Measurements from ENCODE around the gene TMC2.
"Not testable (repeated sequence)": the region's sequence is repeated elsewhere in the genome, so short reads cannot be mapped to it uniquely, and the experiment has no call there.

DNA sequence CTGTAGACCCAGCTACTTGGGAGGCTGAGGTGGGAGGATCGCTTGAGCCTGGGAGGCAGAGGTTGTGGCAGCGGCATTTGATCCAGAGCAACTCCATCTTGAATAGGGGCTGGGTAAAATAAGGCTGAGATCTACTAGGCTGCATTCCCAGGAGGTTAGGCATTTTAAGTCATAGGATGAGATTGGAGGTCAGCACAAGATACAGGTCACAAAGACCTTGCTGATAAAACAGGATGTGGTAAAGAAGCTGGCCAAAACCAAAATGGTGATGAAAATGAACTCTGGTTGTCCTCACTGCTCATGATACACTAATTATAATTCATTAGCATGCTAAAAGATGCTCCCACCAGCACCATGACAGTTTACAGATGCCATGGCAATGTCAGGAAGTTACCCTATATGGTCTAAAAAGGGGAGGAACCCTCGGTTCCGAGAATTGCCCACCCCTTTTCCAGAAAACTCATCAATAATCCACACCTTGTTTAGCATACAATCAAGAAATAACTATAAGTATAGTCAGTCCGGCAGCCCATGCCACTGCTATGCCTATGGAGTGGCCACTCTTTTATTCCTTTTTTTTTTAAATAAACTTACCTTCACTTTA, 13.4 kb upstream of the TMC2 start:
- TF ChIP-seq, protein P1, sequence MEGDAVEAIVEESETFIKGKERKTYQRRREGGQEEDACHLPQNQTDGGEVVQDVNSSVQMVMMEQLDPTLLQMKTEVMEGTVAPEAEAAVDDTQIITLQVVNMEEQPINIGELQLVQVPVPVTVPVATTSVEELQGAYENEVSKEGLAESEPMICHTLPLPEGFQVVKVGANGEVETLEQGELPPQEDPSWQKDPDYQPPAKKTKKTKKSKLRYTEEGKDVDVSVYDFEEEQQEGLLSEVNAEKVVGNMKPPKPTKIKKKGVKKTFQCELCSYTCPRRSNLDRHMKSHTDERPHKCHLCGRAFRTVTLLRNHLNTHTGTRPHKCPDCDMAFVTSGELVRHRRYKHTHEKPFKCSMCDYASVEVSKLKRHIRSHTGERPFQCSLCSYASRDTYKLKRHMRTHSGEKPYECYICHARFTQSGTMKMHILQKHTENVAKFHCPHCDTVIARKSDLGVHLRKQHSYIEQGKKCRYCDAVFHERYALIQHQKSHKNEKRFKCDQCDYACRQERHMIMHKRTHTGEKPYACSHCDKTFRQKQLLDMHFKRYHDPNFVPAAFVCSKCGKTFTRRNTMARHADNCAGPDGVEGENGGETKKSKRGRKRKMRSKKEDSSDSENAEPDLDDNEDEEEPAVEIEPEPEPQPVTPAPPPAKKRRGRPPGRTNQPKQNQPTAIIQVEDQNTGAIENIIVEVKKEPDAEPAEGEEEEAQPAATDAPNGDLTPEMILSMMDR (IDR thresholded peaks at IDR 0.05; ENCODE audit: low read depth, low read length, poor library complexity, severe bottlenecking): not testable (repeated sequence)
- TF ChIP-seq EZH2phosphoT487 (IDR thresholded peaks at IDR 0.05; ENCODE audit: borderline replicate concordance, low read length): not testable (repeated sequence)
